ENCODE measurements around the gene DUOX1.
A peak's percentile ranks its signal among the peaks of the same experiment; 100 is the strongest.

The DUOX1 gene

DNA sequence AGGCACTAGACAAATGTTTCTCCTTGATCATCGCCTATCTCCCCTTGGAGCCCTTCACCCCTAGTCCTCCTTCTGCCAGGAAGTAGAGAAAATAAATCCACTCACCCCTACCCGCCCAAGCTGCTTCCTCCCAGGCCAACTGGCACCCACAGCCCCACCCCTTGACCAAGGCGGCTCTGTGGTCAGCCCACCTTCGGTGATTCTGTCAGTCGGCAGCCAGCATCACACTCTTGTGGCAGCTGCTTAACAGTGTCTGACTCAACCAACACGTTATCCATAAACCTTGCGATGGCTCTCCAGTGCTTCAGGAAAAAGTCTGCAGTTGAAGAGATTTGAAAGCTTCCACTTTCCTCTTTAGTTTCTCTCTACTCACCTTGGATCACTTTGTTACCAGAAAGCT lies 50.4 kb downstream of the DUOX1 start:
- H3K9ac ChIP-seq (ENCODE audit: low read length), result no peak overlapping the region
- no peaks in the 10 kb centered on the region for H3K27me3 ChIP-seq (ENCODE audit: control insufficient read depth in 1 of 2, insufficient read depth in 2 of 2, low read length in 2 of 2)
- H3K9me3 ChIP-seq (ENCODE audit: low read length), result no peaks in the 10 kb centered on the region
- H3K4me3 ChIP-seq (ENCODE audit: low read depth in 1 of 2, low read length in 2 of 2), result no peak overlapping the region
- H3K27ac ChIP-seq (ENCODE audit: low read depth, low read length), result no peak overlapping the region
- H3K4me1 ChIP-seq (ENCODE audit: insufficient read depth, low read length), result peaks cover under 1% of the 10 kb centered on the region
- H3K36me3 ChIP-seq (ENCODE audit: insufficient read depth, low read length), result no peaks in the 10 kb centered on the region

- Histone ChIP-seq H3K27ac (ENCODE audit: low read depth, low read length) (no peak overlapping the region), H3K36me3 (ENCODE audit: insufficient read depth, low read length) (no peaks in the 10 kb centered on the region), H3K4me1 (ENCODE audit: insufficient read depth, low read length) (peaks cover 7% of the 10 kb centered on the region), H3K9ac (ENCODE audit: low read length) (no peak overlapping the region), H3K4me3 (ENCODE audit: low read depth in 1 of 2, low read length in 2 of 2) (no peak overlapping the region), H3K9me3 (ENCODE audit: low read length) (no peaks in the 10 kb centered on the region), H3K27me3 (ENCODE audit: control insufficient read depth in 1 of 2, insufficient read depth in 2 of 2, low read length in 2 of 2) (no peaks in the 10 kb centered on the region)
Observed at GRCh38 chr15:45180648-45181436, 51.0 kb downstream of the DUOX1 start.

- no peaks in the 10 kb centered on the region for H3K9me3 ChIP-seq (ENCODE audit: low read length)
- H3K27ac ChIP-seq (ENCODE audit: low read depth, low read length), result no peak overlapping the region
Observed at GRCh38 chr15:45181491-45182285, 51.9 kb downstream of the DUOX1 start.

DNA sequence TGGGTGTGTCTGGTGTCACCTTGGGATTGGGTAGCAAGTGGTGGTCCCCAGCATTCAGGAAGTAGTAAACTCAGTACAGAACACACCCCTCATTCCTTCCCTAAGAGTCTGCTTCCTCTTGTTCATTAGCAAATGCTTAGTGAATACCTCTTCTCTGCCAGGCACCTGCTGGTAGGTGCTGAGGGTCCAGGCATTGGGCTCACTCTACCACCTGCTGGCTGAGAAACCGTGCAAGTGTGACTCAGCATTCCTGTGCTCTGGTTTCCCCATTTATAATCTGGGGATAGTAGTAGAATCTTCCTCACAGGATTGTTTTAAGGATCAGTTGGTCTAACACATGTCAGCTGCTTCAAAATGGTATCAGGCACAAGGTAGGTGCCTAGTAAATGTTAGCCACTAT lies 53.2 kb downstream of the DUOX1 start:
- Histone ChIP-seq H3K4me1 (ENCODE audit: insufficient read depth, low read length) (peaks cover 18% of the 10 kb centered on the region), H3K9me3 (ENCODE audit: low read length) (no peaks in the 10 kb centered on the region), H3K36me3 (ENCODE audit: insufficient read depth, low read length) (no peaks in the 10 kb centered on the region), H3K27me3 (ENCODE audit: control insufficient read depth in 1 of 2, insufficient read depth in 2 of 2, low read length in 2 of 2) (no peaks in the 10 kb centered on the region), H3K9ac (ENCODE audit: low read length) (no peak overlapping the region), H3K4me3 (ENCODE audit: low read depth in 1 of 2, low read length in 2 of 2) (no peak overlapping the region), H3K27ac (ENCODE audit: low read depth, low read length) (no peak overlapping the region)

More at GRCh38 chr15:45181491-45182285, 51.9 kb downstream of the DUOX1 start:
- Histone ChIP-seq H3K4me1 (ENCODE audit: insufficient read depth, low read length) (peaks cover 14% of the 10 kb centered on the region), H3K4me3 (ENCODE audit: low read depth in 1 of 2, low read length in 2 of 2) (no peak overlapping the region), H3K27me3 (ENCODE audit: control insufficient read depth in 1 of 2, insufficient read depth in 2 of 2, low read length in 2 of 2) (no peaks in the 10 kb centered on the region), H3K9ac (ENCODE audit: low read length) (no peak overlapping the region), H3K36me3 (ENCODE audit: insufficient read depth, low read length) (no peaks in the 10 kb centered on the region)

GRCh38 chr15:45183511-45183910 lies 53.7 kb downstream of the DUOX1 start:
- H3K36me3 ChIP-seq (ENCODE audit: insufficient read depth, low read length), result no peaks in the 10 kb centered on the region
- H3K9me3 ChIP-seq (ENCODE audit: low read length), result no peaks in the 10 kb centered on the region
- H3K9ac ChIP-seq (ENCODE audit: low read length), result no peak overlapping the region
- H3K27me3 ChIP-seq (ENCODE audit: control insufficient read depth in 1 of 2, insufficient read depth in 2 of 2, low read length in 2 of 2), result no peaks in the 10 kb centered on the region
- H3K4me3 ChIP-seq (ENCODE audit: low read depth in 1 of 2, low read length in 2 of 2), result no peak overlapping the region
- H3K4me1 ChIP-seq (ENCODE audit: insufficient read depth, low read length), result peaks cover 21% of the 10 kb centered on the region
- H3K27ac ChIP-seq (ENCODE audit: low read depth, low read length), result no peak overlapping the region

DNA sequence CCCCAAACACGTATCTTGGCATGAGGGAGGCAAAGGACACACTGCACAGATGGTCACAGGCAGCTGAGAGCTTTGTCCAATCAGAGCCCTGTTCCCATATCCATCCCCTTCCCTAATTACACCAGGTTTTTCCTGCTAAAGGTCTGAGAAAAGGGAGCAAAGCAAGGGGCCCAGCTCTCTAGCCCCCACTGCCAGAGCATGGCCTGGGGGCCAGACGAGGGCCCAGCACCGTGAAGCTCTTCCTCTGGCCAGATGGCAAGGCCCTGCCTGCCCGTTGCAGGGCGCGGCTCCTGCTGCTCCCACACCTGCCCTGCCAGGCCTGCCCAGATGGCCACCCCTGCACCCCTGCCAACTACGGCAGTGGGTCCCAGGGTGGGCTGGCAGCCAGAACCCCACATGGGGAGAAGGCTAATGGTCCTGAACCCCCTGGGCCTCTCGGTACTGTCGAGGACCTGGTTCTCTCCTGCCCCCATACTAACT lies 54.8 kb downstream of the DUOX1 start:
- H3K4me1 ChIP-seq (ENCODE audit: insufficient read depth, low read length), result peaks cover 24% of the 10 kb centered on the region
- H3K27me3 ChIP-seq (ENCODE audit: control insufficient read depth in 1 of 2, insufficient read depth in 2 of 2, low read length in 2 of 2), result no peaks in the 10 kb centered on the region
- H3K9me3 ChIP-seq (ENCODE audit: low read length), result no peaks in the 10 kb centered on the region
- no peaks in the 10 kb centered on the region for H3K36me3 ChIP-seq (ENCODE audit: insufficient read depth, low read length)
- H3K4me3 ChIP-seq (ENCODE audit: low read depth in 1 of 2, low read length in 2 of 2), result no peak overlapping the region
- H3K9ac ChIP-seq (ENCODE audit: low read length), result no peak overlapping the region
- no peak overlapping the region for H3K27ac ChIP-seq (ENCODE audit: low read depth, low read length)

- Histone ChIP-seq H3K36me3 (ENCODE audit: insufficient read depth, low read length) (no peaks in the 10 kb centered on the region), H3K4me3 (ENCODE audit: low read depth in 1 of 2, low read length in 2 of 2) (no peak overlapping the region), H3K27ac (ENCODE audit: low read depth, low read length) (no peak overlapping the region), H3K27me3 (ENCODE audit: control insufficient read depth in 1 of 2, insufficient read depth in 2 of 2, low read length in 2 of 2) (no peaks in the 10 kb centered on the region), H3K9me3 (ENCODE audit: low read length) (no peaks in the 10 kb centered on the region), H3K4me1 (ENCODE audit: insufficient read depth, low read length) (peaks cover 24% of the 10 kb centered on the region), H3K9ac (ENCODE audit: low read length) (no peak overlapping the region)
Observed at GRCh38 chr15:45185069-45185779, 55.4 kb downstream of the DUOX1 start.

DNA sequence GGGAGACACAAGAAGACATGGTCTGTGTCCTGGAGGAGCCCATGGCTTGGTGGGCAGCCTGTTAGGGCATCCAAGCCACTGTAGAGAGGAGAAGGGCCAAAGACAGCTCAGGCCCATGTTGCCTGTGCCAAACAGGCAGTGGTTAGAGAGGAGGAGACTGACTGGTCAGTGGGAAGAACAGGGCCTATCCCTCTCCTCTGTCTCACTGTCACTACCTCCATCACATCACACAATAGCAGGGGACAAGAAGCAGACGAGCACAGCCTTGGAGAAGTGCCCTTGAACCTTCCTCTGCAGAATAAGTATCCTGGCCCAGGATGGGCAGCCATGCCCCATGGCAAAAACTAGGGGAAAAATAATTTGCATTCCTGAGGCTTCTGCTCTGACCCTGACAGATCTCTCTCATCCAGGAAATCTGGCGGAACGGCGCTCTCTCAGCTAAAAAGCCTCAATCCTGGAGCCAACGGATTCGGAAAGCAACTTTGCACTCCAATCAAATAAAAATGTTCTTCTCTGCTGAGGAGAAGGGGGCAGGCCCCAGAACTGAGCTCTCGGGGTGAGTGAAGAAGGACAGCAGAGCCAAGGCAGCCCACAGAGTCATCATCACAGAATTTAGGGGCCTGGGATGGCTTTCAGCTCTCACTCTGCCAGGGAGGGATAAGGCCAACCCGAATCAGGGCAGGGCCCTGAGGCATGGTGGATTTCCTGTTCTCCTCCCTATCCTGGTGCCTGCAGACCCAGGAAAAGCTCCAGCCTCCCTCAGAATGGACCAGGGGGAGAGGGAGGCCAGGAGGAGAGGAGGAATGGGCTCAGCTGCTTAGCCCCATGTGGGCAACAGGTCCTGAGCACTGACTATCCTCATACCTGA lies 56.3 kb downstream of the DUOX1 start:
- Histone ChIP-seq H3K27me3 (ENCODE audit: control insufficient read depth in 1 of 2, insufficient read depth in 2 of 2, low read length in 2 of 2) (no peaks in the 10 kb centered on the region), H3K36me3 (ENCODE audit: insufficient read depth, low read length) (no peaks in the 10 kb centered on the region), H3K4me1 (ENCODE audit: insufficient read depth, low read length) (peaks cover 24% of the 10 kb centered on the region), H3K4me3 (ENCODE audit: low read depth in 1 of 2, low read length in 2 of 2) (peak overlapping the region in 1 of 2 donors; percentile 68), H3K27ac (ENCODE audit: low read depth, low read length) (peak overlapping the region; percentile 91), H3K9ac (ENCODE audit: low read length) (peak overlapping the region; percentile 1), H3K9me3 (ENCODE audit: low read length) (no peaks in the 10 kb centered on the region)

GRCh38 chr15:45186771-45187577 lies 57.2 kb downstream of the DUOX1 start:
- peak overlapping the region; percentile 51 to 68 for H3K4me3 ChIP-seq (ENCODE audit: low read depth in 1 of 2, low read length in 2 of 2)
- no peaks in the 10 kb centered on the region for H3K9me3 ChIP-seq (ENCODE audit: low read length)
- peak overlapping the region; percentile 1 for H3K9ac ChIP-seq (ENCODE audit: low read length)
- H3K4me1 ChIP-seq (ENCODE audit: insufficient read depth, low read length), result peaks cover 24% of the 10 kb centered on the region
- peak overlapping the region; percentile 91 for H3K27ac ChIP-seq (ENCODE audit: low read depth, low read length)
- H3K36me3 ChIP-seq (ENCODE audit: insufficient read depth, low read length), result no peaks in the 10 kb centered on the region
- no peaks in the 10 kb centered on the region for H3K27me3 ChIP-seq (ENCODE audit: control insufficient read depth in 1 of 2, insufficient read depth in 2 of 2, low read length in 2 of 2)

DNA sequence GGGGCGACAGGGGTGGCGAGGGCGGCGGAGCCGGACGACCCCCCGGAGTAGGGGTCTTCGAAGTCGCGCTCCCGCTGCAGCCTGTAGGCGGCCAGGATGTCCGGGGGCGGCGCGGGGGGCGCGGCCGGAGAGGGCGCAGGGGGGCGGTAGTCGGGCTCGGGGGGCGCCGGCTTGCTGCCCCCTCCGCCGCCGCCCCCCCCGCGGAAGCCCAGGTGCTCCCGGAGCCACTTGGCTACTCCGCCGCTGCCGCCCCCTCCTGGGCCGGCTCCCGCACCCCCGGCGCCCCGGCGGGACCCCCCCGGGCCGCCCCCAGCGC lies 57.7 kb downstream of the DUOX1 start:
- Histone ChIP-seq H3K9ac (ENCODE audit: low read length) (no peak overlapping the region), H3K4me1 (ENCODE audit: insufficient read depth, low read length) (peaks cover 24% of the 10 kb centered on the region), H3K27ac (ENCODE audit: low read depth, low read length) (peak overlapping the region; percentile 91), H3K27me3 (ENCODE audit: control insufficient read depth in 1 of 2, insufficient read depth in 2 of 2, low read length in 2 of 2) (no peaks in the 10 kb centered on the region), H3K36me3 (ENCODE audit: insufficient read depth, low read length) (no peaks in the 10 kb centered on the region), H3K4me3 (ENCODE audit: low read depth in 1 of 2, low read length in 2 of 2) (peak overlapping the region; percentile 51 to 68), H3K9me3 (ENCODE audit: low read length) (no peaks in the 10 kb centered on the region)
